ENCODE results near the gene C15orf40. TPM values are rescaled to one million over a fixed set of nuclear protein-coding genes. Genes with fewer than 3 reads are reported as not detected.

The C15orf40 gene
- total RNA-seq, 1 experiment from 2014 or later: 20.6 TPM

- DNase-seq (ENCODE audit: low spot score): no peak
- no peak overlapping the region for H3K4me3 ChIP-seq (ENCODE audit: low read depth, low read length, poor library complexity, severe bottlenecking)
- BruUV-seq (replicated peaks): no TSS peak
- TF ChIP-seq CTCF (conservative IDR thresholded peaks at IDR 0.05; ENCODE audit: low read depth, low read length) (no peak), EZH2 (IDR thresholded peaks at IDR 0.05; ENCODE audit: borderline replicate concordance, low read depth, low read length, poor library complexity, severe bottlenecking) (no peak)
- H3K36me3 ChIP-seq (ENCODE audit: insufficient read depth, low read length, poor library complexity, severe bottlenecking): no peaks in the 10 kb centered on the region
- ChIA-PET POLR2A (ENCODE audit: low non-redundant PET) (no interaction called here), CTCF (no interaction called here)
- no peaks in the 10 kb centered on the region for H3K4me1 ChIP-seq (ENCODE audit: insufficient read depth, low read length, poor library complexity, severe bottlenecking)
- intact Hi-C loops (cut with micrococcal nuclease; ENCODE audit: unreplicated experiment): no loop called here
- H3K9me3 ChIP-seq (ENCODE audit: low read depth, low read length, poor library complexity, severe bottlenecking): no peaks in the 10 kb centered on the region
- H3K27me3 ChIP-seq (replicated peaks; ENCODE audit: insufficient read depth, low read depth, low read length, poor library complexity): no peaks in the 10 kb centered on the region
- no peak overlapping the region for H3K27ac ChIP-seq (ENCODE audit: low read depth, low read length, poor library complexity, severe bottlenecking)
Measured at GRCh38 chr15:82959423-82959822, 52.0 kb downstream of the C15orf40 start.

- no peaks in the 10 kb centered on the region for H3K4me1 ChIP-seq (ENCODE audit: insufficient read depth, low read length, poor library complexity, severe bottlenecking)
- no peak overlapping the region for H3K27ac ChIP-seq (ENCODE audit: low read depth, low read length, poor library complexity, severe bottlenecking)
- no peak for TF ChIP-seq CTCF (conservative IDR thresholded peaks at IDR 0.05; ENCODE audit: low read depth, low read length)
- no peak for TF ChIP-seq EZH2 (IDR thresholded peaks at IDR 0.05; ENCODE audit: borderline replicate concordance, low read depth, low read length, poor library complexity, severe bottlenecking)
- intact Hi-C loops (cut with micrococcal nuclease; ENCODE audit: unreplicated experiment): no loop called here
- no peaks in the 10 kb centered on the region for H3K36me3 ChIP-seq (ENCODE audit: insufficient read depth, low read length, poor library complexity, severe bottlenecking)
- ChIA-PET CTCF (no interaction called here), POLR2A (ENCODE audit: low non-redundant PET) (no interaction called here)
- H3K4me3 ChIP-seq (ENCODE audit: low read depth, low read length, poor library complexity, severe bottlenecking): no peak overlapping the region
- no TSS peak for BruUV-seq (replicated peaks)
- no peaks in the 10 kb centered on the region for H3K9me3 ChIP-seq (ENCODE audit: low read depth, low read length, poor library complexity, severe bottlenecking)
- no peak for DNase-seq (ENCODE audit: low spot score)
- H3K27me3 ChIP-seq (replicated peaks; ENCODE audit: insufficient read depth, low read depth, low read length, poor library complexity): no peaks in the 10 kb centered on the region
Measured at GRCh38 chr15:82958638-82959037, 52.8 kb downstream of the C15orf40 start.

- intact Hi-C loops (cut with micrococcal nuclease; ENCODE audit: unreplicated experiment): no loop called here
- Histone ChIP-seq H3K4me1 (ENCODE audit: insufficient read depth, low read length, poor library complexity, severe bottlenecking) (no peaks in the 10 kb centered on the region), H3K36me3 (ENCODE audit: insufficient read depth, low read length, poor library complexity, severe bottlenecking) (no peaks in the 10 kb centered on the region), H3K27ac (ENCODE audit: low read depth, low read length, poor library complexity, severe bottlenecking) (no peak within 1 kb of the TSS), H3K27me3 (replicated peaks; ENCODE audit: insufficient read depth, low read depth, low read length, poor library complexity) (peaks cover 31% of the 10 kb centered on the region), H3K9me3 (ENCODE audit: low read depth, low read length, poor library complexity, severe bottlenecking) (no peaks in the 10 kb centered on the region), H3K4me3 (ENCODE audit: low read depth, low read length, poor library complexity, severe bottlenecking) (peak within 1 kb of the TSS; percentile 44)
- TF ChIP-seq CTCF (conservative IDR thresholded peaks at IDR 0.05; ENCODE audit: low read depth, low read length): no peak
- no peak for TF ChIP-seq EZH2 (IDR thresholded peaks at IDR 0.05; ENCODE audit: borderline replicate concordance, low read depth, low read length, poor library complexity, severe bottlenecking)
- BruUV-seq (replicated peaks): no TSS peak
- POLR2A ChIA-PET (ENCODE audit: low non-redundant PET): no interaction called here
- peak; percentile 31 for DNase-seq (ENCODE audit: low spot score)
- CTCF ChIA-PET: no interaction called here
Measured at GRCh38 chr15:82952158-82953081, 59.0 kb downstream of the C15orf40 start, which contains the start of gene HOMER2. HOMER2 (minus strand) TSS chr15:82952720; CDS start chr15:82952535, 185 bp downstream.

Data from A673 (cell line).